Central memory CD4-positive, alpha-beta T cell (primary cell): Measurements from ENCODE around the gene OLFM1.
"Not testable (repeated sequence)": the region's sequence is repeated elsewhere in the genome, so short reads cannot be mapped to it uniquely, and the experiment has no call there.

Experiments
- DNase-seq: peaks from one replicate; pipeline ENCODE4 v3.0.0; 2022

OLFM1 gene

GRCh38 chr9:135060461-135061116 lies 26.9 kb upstream of the OLFM1 start:
- no peak for DNase-seq

DNA sequence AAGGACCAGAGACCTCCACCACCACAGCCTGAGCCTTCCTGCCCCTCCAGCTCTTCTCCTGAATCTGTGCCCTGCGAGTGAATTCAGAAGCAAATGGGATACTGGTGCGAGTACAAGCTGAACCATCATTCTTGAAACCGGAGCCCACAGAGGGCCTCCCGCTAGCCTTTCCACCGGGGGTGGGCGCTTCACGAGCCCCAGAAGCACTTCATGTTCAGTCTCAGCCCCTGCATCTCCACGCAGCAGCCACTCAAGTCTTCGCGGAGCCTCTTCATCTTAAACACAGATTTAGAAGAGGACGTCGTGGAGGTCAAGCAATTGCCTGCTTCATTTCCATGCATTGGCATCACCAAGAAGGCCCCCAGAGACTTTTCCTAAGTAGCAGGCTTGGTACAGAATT lies 26.0 kb upstream of the OLFM1 start:
- DNase-seq, result no peak

GRCh38 chr9:135062254-135062653 lies 25.2 kb upstream of the OLFM1 start:
- DNase-seq, result no peak

DNA sequence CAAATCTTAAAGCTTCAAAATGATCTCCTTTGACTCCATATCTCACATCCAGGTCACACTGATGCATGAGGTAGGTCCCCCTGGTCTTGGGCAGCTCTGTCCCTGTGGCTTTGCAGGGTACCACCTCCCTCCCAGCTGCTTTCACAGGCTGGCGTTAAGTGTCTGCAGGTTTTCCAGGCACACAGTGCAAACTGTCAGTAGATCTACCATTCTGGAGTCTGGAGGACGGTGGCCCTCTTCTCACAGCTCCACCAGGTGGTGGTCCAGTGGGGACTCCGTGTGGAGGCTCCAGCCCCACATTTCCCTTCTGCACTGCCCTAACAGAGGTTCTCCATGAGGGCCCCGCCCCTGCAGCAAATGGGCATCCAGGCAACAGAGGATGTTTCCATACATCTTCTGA lies 24.0 kb upstream of the OLFM1 start:
- DNase-seq, result not testable (repeated sequence)

DNA sequence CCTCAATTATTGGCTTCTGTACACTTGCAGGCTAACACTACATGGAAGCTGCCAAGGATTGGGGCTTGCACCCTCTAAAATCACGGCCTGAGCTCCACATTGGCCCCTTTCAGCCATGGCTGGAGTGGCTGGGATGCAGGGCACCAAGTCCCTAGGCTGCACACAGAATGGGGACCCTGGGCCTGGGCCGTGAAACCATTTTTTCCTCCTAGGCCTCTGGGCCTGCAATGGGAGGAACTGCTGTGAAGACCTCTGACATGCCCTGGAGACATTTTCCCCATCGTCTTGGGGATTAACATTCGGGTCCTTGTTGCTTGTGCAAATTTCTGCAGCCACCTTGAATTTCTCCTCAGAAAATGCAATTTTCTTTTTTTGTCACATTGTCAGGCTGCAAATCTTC lies 23.6 kb upstream of the OLFM1 start:
- DNase-seq, result not testable (repeated sequence)

GRCh38 chr9:135065151-135065550 lies 22.3 kb upstream of the OLFM1 start:
- no peak for DNase-seq

- no peak for DNase-seq
Measured at GRCh38 chr9:135065804-135066203, 21.7 kb upstream of the OLFM1 start.

- no peak for DNase-seq
Measured at GRCh38 chr9:135066291-135066690, 21.2 kb upstream of the OLFM1 start.

DNA sequence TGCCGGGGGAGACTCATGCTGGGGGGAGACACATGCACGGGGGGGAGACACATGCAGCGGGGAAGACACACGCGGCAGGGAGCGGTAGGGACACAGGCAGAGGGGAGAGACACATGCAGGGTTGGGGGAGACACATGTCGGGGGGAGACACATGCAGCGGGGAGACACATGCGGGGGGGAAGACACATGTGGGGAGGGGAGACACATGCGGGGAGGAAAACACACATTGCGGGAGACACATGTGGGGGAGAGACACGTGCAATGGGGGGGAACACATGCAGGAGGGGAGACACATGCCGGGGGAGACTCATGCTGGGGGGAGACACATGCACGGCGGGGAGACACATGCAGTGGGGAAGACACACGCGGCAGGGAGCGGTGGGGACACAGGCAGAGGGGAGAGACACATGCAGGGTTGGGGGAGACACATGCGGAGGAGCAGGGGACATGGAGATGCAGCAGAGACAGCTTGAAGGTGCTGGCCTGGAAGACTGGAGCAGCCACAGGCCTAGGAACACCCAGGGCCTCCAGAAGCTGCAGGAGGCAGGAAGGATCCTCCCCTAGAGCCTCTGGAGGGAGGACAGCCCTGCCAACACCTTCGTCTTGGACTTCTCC lies 20.3 kb upstream of the OLFM1 start:
- no peak for DNase-seq

- DNase-seq, result no peak
Measured at GRCh38 chr9:135068776-135069415, 18.6 kb upstream of the OLFM1 start.

DNA sequence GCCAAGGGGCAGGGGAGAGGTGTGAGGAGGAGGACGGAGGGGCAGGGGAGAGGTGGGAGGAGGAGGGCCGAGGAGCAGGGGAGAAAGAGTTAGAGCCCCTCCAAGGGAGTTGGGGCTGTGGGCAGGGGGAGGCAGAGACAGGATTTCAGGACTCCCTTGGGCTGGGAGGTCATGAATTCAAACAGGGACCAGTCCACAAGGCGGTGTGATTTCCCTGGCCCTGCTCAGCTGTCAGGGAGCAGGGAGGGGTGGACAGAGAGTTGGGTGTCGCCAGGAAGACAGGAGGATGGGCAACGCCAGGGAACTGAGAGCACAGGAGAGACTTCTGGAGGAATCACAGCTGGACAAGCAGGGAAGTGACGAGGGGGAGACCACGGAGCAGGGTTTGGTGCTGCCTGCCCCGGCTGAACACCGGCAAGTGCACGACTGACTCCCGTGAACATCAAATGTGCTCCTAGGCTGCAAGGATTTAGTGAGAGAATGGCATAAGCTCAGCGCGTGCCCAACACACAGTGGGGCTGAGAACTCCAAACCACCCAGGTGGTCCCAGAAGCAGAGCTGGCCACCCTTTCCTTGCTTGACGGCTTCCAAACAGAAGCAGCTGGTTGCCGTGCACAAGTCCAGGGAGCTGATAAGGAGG lies 17.8 kb upstream of the OLFM1 start:
- no peak for DNase-seq

GRCh38 chr9:135070198-135070951 lies 17.1 kb upstream of the OLFM1 start:
- DNase-seq, result no peak

- no peak for DNase-seq
Measured at GRCh38 chr9:135070964-135071735, 16.3 kb upstream of the OLFM1 start.

DNA sequence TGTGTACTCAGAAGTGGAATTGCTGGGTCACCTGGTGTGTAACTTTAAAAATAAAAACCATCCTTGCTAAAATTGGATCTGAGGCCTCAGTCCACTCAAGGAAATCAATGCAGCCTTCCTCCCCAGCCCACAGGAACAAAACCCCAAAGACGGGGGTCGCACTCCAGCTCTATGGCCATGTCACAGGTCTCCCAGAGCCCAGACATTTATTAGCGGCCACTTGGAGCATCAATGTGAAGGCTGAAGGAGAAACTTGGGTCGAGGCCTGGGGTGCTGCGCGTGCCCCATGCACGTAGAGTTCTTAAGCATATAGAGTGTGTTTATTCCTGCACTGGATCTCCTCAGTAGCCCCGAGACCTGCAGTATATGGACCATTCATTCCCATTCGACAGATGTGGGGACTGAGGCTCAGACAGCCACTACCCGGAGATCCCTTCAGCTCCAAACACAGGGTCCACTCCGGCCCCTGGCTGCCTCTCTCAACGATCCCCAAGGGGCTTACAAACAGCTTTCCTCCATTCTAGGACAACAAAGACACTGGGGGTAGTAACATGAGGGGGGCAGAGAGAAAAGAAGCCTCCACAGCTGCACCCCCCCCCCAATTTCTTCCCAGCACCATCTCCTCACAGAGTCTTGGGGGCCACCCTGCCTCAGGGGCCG lies 14.3 kb upstream of the OLFM1 start:
- DNase-seq, result no peak

DNA sequence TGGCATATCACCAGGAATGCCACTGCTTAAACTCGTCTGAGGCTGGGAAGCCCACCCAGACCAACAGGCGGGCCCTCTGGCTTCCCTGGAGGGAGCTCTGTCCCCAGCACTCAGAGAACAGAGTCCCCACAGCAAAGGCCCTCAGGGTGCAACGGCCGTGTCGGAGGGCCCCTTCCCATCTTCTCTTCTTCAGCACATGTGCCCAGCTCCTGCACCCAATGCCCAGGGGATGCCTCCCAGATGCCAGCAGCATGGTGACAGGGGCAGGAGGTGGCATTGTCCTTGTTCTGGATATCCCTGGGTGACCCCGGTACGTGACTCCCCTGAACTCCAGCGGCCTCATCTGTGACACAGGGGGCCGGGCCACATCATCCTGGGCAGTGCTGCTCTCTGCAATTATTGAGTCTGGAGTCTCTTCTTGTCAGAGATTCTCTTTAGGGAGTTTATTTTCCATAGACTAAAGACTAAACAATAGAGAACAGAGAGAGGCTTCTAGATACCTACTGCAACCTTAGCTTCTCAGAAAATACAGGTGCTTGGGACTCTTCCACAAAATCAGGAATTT lies 13.6 kb upstream of the OLFM1 start:
- no peak for DNase-seq

DNA sequence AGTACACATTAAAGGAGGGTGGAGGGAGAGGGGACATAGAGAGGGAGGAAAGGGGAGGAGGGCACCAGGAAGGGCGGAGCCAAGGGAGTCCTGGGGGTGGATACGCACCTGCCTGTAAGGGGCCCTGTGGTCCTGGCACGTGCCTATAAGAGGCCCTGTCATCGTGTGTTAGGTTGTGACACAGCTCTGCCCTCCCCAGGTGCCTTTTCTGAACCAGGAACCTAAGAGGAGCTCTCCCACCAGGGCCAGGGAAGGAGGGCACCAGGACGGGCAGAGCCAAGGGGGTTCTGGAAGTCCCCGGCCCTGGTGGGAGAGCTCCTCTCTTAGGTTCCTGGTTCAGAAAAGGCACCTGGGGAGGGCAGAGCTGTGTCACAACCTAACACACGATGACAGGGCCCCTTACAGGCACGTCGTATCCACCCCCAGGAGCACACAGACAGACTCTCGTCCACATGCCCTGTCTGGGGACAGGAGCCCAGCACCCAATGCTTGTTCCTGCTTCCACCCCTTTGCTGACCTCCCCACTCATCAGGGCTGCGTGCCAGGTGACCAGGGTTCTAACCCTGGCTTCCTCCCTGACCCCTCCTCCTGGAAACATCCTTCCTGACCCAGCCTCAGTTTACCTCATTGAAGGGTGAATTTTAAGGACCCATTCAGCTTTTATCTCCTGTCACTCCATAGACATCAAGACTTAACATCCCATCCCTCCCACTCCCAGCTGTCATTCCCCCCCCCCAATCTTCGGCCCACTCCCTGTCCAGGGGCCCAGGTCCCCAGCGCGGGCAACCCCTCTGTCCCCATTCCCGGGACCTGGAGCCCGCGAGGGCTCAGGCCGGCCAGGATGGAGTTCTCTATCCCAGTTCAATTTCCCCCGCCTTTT lies 12.9 kb upstream of the OLFM1 start:
- DNase-seq, result no peak

GRCh38 chr9:135075234-135076142 lies 12.0 kb upstream of the OLFM1 start:
- no peak for DNase-seq

- no peak for DNase-seq
Measured at GRCh38 chr9:135076143-135076875, 11.2 kb upstream of the OLFM1 start.
